LNCAP (cell line): Measurements from ENCODE around the gene ENGASE.

Experiments
- TF ChIP-seq, protein P1 (sequence below): fragments of 450-650 bp; IDR thresholded peaks from 2 replicates; pipeline ENCODE4 v1.5.1; 2017; ENCODE audit warnings: mild to moderate bottlenecking

Gene ENGASE

DNA sequence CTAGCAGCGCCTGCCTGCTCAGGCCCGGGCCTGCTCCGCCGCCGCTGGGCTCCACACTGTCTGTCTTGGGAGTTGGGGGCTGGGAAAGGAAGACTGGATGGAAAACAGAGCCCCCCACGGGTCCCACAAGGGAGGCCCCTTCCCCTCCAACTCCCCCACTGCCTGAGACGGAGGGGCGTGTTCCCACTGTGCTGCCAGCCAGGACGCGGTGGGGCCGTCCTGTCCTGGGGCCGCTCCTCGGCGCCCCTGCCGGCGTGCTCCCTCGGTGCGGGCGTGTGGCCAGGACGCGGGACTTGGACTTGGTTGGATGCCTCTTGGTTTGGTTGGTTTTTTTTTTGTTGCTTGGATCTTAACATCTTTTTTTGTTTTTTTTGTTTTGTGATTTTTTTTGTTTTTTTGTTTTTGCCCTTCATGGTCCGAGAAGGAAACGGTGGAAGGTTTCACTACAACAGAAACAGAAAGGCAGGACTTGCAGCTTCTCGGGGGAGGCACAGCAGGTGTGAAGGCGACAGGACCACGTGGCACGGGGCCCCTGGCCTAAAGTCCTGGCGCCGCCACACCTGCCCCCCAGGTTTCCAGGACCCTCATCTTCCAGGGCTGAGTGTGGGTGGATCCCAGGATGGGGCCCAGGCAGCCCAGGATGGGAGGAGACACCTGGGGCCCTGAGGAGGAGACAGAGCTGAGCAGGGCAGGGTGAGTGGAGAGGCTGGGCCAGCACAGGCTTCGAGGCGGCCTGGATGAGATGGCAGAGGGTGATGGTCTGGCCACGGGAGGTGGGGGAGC lies 16.0 kb downstream of the ENGASE start:
- TF ChIP-seq, protein P1, sequence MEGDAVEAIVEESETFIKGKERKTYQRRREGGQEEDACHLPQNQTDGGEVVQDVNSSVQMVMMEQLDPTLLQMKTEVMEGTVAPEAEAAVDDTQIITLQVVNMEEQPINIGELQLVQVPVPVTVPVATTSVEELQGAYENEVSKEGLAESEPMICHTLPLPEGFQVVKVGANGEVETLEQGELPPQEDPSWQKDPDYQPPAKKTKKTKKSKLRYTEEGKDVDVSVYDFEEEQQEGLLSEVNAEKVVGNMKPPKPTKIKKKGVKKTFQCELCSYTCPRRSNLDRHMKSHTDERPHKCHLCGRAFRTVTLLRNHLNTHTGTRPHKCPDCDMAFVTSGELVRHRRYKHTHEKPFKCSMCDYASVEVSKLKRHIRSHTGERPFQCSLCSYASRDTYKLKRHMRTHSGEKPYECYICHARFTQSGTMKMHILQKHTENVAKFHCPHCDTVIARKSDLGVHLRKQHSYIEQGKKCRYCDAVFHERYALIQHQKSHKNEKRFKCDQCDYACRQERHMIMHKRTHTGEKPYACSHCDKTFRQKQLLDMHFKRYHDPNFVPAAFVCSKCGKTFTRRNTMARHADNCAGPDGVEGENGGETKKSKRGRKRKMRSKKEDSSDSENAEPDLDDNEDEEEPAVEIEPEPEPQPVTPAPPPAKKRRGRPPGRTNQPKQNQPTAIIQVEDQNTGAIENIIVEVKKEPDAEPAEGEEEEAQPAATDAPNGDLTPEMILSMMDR, result no peak

DNA sequence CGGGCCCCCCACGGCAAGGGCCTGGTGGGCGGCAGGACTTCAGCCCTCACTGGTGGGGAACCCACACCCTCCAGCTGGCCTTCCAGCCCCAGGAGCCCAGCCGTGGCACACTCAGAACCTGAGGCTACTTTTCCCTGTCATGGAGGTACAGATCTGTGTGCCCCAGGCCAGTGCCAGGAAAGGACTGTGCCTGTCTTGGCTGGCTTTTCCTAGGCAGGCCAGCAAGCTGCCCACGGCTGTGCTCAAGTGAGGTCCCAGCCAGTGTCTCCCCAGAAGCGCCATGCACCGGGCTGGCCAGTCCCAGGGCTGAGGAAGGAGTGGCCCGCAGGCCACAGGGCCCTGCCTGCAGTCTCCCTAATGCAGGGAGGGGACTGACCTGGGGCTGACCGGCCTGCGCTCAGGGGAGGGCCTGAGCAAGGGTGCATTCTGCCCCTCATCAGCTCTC lies 16.6 kb downstream of the ENGASE start:
- TF ChIP-seq, protein P1, result no peak

DNA sequence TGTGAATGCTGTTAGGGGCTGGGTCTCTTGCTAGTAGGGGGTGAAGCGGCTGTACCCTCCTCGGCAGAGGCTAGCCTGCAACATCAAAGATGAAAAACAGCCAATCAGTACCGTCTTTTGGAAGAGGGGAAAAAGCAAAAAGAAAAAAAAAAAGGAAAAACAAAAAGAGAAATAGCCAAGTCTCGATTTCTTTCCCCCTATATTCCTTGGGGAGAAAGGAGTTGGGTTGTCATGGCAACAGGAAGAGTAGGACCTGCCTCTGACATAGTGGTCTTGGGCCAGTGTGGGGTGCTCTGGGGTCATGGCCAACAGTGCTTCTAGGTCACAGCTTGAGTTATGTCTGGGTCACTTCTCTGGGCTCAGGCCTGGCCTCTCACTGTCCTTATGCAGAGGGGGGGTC lies 17.9 kb downstream of the ENGASE start:
- TF ChIP-seq, protein P1, result no peak

DNA sequence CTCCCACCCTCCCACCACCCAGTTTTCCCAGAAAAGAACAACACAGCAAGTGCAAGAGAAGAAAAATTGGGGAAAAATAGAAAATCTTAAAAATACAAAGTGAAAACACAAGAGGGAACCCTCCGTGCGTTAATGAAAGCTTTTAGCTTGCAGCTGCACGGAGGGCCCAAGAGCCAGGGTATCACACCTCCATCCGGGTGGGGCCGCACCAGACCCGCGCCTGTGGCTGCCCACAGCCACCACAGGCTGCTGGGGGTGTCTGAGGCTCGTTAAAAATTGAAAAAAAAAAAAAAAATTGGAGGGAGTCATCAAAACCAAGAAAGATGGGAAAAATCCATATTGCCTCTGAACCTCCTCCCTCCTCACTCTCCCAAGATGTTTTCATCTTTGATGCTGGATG lies 18.6 kb downstream of the ENGASE start:
- TF ChIP-seq, protein P1, result no peak

DNA sequence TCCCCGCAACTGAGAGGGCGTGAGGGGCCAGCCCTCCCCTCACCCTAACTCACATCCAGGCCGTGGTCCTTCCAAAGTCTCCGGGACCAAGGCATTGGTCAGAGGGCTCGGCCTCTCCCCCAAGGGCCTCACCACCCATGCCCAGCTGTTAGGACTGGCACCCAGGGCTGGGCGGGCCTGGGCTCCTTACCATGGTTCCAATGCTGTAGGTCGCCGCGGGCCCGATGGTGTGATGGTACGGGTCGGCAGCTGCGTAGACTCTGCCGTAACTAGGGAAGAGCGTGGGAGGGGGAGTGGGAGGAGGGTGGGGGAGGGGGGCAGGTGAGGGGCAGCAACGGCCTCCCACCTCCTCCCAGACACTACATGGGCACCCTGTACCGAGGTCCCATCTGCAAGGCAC lies 19.6 kb downstream of the ENGASE start:
- TF ChIP-seq, protein P1, result no peak

DNA sequence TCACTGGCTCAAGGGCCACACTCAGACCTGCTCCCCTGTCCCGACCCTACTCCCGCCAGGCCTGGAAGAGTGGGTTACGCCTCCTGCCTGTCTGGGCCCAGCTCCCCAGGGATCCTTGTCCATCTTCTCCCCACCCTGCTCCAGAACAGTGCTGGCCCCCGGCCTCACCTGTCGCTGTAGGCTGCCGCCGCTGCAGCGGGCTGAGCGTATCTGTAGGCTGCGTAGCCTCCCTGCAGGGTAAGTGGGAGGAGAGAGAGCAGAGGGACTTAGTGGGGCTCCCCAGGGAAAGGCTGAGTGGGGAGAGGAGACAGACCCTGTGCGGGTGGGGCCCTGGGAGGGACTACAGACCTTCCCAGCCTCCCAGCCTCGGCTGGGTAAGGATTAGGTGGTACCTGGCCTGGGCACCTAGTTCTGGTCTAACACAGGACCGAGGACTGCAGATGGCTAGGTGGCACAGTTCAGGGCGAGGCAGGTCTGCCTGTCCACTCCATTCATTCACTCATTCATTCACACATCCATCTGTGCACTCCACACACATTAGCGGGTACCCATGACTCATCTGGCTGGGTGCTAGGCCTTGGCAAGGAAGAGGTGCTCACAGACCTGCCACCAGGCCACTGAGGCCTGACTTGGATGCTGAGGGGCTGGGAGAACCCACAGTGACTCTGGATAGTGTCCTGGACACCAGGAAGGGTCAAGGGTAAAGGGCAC lies 20.9 kb downstream of the ENGASE start:
- TF ChIP-seq, protein P1, result no peak

DNA sequence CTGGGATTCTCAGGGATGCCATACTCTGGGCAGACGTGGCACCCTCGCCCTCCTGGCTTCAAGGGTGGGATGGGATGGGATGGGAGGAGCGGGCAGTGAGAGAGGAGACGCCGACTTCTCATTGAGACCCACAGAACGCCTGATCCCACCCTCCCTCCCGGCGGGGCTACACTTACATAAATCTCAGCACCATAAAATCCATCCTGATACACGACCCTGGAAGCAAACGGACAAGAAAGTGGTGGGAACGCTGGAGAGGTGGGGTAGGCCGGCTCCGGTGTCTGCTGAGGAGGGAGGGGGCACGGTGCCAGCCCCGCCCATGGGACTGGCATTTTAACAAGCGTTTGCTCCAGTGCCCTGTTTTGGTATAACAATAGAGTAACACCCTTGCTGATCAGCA lies 21.9 kb downstream of the ENGASE start:
- TF ChIP-seq, protein P1, result no peak
